ENCODE results near the gene PLEKHG4B. TPM values are rescaled to one million over a fixed set of nuclear protein-coding genes. Genes with fewer than 3 reads are reported as not detected.

PLEKHG4B gene
- total RNA-seq, 1 experiment from 2014 or later: not detected

- H3K4me1 Mint-ChIP-seq (ENCODE audit: insufficient read depth, unreplicated experiment): no peaks in the 10 kb centered on the region
- CTCF ChIA-PET: no interaction called here
- no peaks in the 10 kb centered on the region for H3K9me3 Mint-ChIP-seq (ENCODE audit: unreplicated experiment)
- H3K36me3 Mint-ChIP-seq (ENCODE audit: insufficient read depth, unreplicated experiment): no peaks in the 10 kb centered on the region
- TF ChIP-seq, protein P1, sequence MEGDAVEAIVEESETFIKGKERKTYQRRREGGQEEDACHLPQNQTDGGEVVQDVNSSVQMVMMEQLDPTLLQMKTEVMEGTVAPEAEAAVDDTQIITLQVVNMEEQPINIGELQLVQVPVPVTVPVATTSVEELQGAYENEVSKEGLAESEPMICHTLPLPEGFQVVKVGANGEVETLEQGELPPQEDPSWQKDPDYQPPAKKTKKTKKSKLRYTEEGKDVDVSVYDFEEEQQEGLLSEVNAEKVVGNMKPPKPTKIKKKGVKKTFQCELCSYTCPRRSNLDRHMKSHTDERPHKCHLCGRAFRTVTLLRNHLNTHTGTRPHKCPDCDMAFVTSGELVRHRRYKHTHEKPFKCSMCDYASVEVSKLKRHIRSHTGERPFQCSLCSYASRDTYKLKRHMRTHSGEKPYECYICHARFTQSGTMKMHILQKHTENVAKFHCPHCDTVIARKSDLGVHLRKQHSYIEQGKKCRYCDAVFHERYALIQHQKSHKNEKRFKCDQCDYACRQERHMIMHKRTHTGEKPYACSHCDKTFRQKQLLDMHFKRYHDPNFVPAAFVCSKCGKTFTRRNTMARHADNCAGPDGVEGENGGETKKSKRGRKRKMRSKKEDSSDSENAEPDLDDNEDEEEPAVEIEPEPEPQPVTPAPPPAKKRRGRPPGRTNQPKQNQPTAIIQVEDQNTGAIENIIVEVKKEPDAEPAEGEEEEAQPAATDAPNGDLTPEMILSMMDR (IDR thresholded peaks at IDR 0.05; ENCODE audit: unreplicated experiment): no peak
- POLR2A ChIA-PET: no interaction called here
- intact Hi-C loops (cut with micrococcal nuclease): no loop called here
- BruUV-seq (replicated peaks): no TSS peak
- no peak overlapping the region for H3K27ac Mint-ChIP-seq (ENCODE audit: low read depth, unreplicated experiment)
- H3K4me3 Mint-ChIP-seq (ENCODE audit: unreplicated experiment): no peak overlapping the region
- H3K27me3 Mint-ChIP-seq (ENCODE audit: insufficient read depth, unreplicated experiment): peaks cover 56% of the 10 kb centered on the region
- no peak for DNase-seq (ENCODE audit: unreplicated experiment)
Observed at GRCh38 chr5:178110-178509, 86.1 kb downstream of the PLEKHG4B start.

GRCh38 chr5:179401-179800 is 87.4 kb downstream of the PLEKHG4B start:
- H3K36me3 Mint-ChIP-seq (ENCODE audit: insufficient read depth, unreplicated experiment): no peaks in the 10 kb centered on the region
- no peak for DNase-seq (ENCODE audit: unreplicated experiment)
- no peak overlapping the region for H3K4me3 Mint-ChIP-seq (ENCODE audit: unreplicated experiment)
- H3K27ac Mint-ChIP-seq (ENCODE audit: low read depth, unreplicated experiment): no peak overlapping the region
- intact Hi-C loops (cut with micrococcal nuclease): no loop called here
- TF ChIP-seq, protein P1 (IDR thresholded peaks at IDR 0.05; ENCODE audit: unreplicated experiment): no peak
- peaks cover 43% of the 10 kb centered on the region for H3K27me3 Mint-ChIP-seq (ENCODE audit: insufficient read depth, unreplicated experiment)
- H3K9me3 Mint-ChIP-seq (ENCODE audit: unreplicated experiment): no peaks in the 10 kb centered on the region
- BruUV-seq (replicated peaks): no TSS peak
- H3K4me1 Mint-ChIP-seq (ENCODE audit: insufficient read depth, unreplicated experiment): no peaks in the 10 kb centered on the region
- CTCF ChIA-PET: interaction anchor here (1.0 kb wide), 1 partner anchor 9 kb away, joined by 4 read pairs; no protein-coding TSS in a partner anchor
- POLR2A ChIA-PET: no interaction called here

GRCh38 chr5:180286-180918 is 88.4 kb downstream of the PLEKHG4B start:
- Mint-ChIP-seq H3K27ac (ENCODE audit: low read depth, unreplicated experiment) (no peak overlapping the region), H3K4me1 (ENCODE audit: insufficient read depth, unreplicated experiment) (no peaks in the 10 kb centered on the region), H3K9me3 (ENCODE audit: unreplicated experiment) (no peaks in the 10 kb centered on the region), H3K36me3 (ENCODE audit: insufficient read depth, unreplicated experiment) (no peaks in the 10 kb centered on the region), H3K27me3 (ENCODE audit: insufficient read depth, unreplicated experiment) (peaks cover 42% of the 10 kb centered on the region), H3K4me3 (ENCODE audit: unreplicated experiment) (no peak overlapping the region)
- intact Hi-C loops (cut with micrococcal nuclease): no loop called here
- CTCF ChIA-PET: no interaction called here
- POLR2A ChIA-PET: no interaction called here
- DNase-seq (ENCODE audit: unreplicated experiment): no peak
- BruUV-seq (replicated peaks): no TSS peak
- TF ChIP-seq, protein P1 (IDR thresholded peaks at IDR 0.05; ENCODE audit: unreplicated experiment): no peak

- DNase-seq (ENCODE audit: unreplicated experiment): no peak
- BruUV-seq (replicated peaks): no TSS peak
- Mint-ChIP-seq H3K36me3 (ENCODE audit: insufficient read depth, unreplicated experiment) (no peaks in the 10 kb centered on the region), H3K4me1 (ENCODE audit: insufficient read depth, unreplicated experiment) (no peaks in the 10 kb centered on the region), H3K27me3 (ENCODE audit: insufficient read depth, unreplicated experiment) (peaks cover 42% of the 10 kb centered on the region), H3K27ac (ENCODE audit: low read depth, unreplicated experiment) (no peak overlapping the region), H3K9me3 (ENCODE audit: unreplicated experiment) (no peaks in the 10 kb centered on the region), H3K4me3 (ENCODE audit: unreplicated experiment) (no peak overlapping the region)
- intact Hi-C loops (cut with micrococcal nuclease): no loop called here
- POLR2A ChIA-PET: no interaction called here
- TF ChIP-seq, protein P1 (IDR thresholded peaks at IDR 0.05; ENCODE audit: unreplicated experiment): no peak
- CTCF ChIA-PET: no interaction called here
Observed at GRCh38 chr5:181160-181559, 89.2 kb downstream of the PLEKHG4B start.

Data from MCF 10A (cell line).